Endometrium (tissue), 2 donors: Measurements from ENCODE around the gene SLC22A7.

Experiments
- FAIRE-seq: peaks from 2 replicates; lab custom pipeline; 2012; peaks lifted over from hg19 to GRCh38; lab: Jason Lieb, UNC
- donor health status: control.
- donor health status: control.

SLC22A7 gene

DNA sequence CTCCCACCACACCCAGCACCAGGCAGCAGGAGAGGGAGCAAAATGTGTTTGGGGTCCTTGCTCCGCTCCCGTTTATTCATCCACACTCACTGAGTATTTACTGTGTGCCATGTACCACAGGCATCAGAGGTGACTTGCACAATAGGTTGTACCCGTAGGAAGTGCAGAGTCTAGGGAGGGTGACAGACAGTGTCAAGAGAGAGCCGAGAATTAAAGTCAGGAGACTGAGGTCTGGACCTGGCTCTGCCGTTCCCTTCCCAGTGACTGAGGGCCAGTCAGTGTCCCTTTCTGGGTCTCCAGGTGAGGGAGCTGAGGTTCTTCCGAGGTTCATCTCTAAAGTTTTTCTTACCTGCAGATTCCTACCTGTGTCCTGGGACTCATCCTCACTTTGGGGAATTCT lies 32.5 kb upstream of the SLC22A7 start:
- no peak for FAIRE-seq

DNA sequence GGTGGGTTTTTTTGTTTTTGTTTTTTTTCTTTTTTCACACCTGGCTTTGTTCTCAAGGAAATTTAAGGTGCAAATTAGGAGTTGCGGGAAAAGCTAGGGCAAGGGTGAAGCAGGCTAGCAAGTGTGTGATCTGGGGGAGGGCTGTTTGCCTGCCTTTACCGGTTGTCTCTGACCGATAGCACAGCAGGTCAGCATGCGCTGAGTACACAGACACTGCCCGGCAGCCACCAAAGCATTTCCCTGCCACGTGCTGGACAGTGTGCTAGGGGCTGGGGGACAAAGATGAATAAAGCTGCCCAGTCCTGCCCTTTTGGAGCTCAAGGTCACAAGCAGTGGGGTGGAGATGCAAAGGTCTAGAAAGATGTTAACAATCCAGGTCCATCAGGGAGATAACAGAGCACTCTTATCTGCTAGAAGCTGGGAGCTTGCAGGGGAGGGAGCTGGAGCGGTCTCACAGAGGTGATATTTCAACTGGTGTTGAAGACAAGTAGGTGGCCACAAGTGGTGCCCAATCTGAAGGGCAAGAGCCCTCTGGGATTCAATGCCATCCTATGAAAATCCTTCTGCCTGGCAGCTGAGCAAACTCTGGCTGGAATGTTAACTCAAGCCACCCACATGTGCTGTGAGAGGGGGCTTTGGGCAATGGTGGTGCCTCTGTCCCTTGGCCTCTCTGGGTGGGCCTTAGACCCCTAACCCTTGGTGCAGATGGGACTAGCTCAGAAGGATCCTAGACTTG lies 30.3 kb upstream of the SLC22A7 start:
- no peak for FAIRE-seq

DNA sequence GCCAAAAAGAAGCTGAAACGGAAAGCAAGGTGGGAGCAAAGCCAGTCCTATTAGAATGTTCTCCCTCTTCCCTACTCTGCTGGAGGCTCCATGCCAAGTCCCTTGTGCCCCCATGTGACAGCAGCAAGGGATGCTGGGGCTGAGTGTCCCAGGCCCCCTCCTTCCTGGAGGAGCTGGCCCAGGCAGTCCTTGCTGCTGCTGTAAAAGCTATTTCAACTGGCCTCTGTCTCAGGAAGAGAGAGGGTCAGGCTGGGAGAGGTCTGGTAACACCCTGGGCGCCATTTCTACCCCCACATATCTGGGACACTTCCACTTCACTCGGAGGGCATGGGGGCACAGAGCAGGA lies 29.7 kb upstream of the SLC22A7 start:
- no peak for FAIRE-seq

DNA sequence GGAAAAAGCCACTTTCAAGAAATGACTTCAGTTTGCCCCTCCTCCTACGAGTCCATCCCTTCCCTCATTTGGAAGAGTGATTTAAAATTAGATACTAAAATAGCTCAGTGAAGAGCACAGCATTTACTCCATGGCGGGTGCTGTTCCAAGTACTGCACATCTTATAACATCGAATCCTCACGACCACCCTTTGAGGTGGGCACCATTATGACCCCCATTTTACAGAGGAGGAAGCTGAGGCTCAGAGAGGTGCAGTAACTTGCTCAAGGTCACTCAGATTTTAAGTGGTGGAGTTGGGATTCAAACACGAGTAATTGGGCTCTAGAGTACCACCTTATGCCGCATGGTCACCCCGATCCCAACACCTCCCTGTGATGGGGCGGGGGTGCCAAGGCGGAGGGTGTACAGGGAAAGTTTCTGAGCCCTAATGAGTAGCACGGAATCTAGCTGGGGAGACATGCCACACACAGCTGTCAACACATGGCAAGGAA lies 29.2 kb upstream of the SLC22A7 start:
- FAIRE-seq = no peak

DNA sequence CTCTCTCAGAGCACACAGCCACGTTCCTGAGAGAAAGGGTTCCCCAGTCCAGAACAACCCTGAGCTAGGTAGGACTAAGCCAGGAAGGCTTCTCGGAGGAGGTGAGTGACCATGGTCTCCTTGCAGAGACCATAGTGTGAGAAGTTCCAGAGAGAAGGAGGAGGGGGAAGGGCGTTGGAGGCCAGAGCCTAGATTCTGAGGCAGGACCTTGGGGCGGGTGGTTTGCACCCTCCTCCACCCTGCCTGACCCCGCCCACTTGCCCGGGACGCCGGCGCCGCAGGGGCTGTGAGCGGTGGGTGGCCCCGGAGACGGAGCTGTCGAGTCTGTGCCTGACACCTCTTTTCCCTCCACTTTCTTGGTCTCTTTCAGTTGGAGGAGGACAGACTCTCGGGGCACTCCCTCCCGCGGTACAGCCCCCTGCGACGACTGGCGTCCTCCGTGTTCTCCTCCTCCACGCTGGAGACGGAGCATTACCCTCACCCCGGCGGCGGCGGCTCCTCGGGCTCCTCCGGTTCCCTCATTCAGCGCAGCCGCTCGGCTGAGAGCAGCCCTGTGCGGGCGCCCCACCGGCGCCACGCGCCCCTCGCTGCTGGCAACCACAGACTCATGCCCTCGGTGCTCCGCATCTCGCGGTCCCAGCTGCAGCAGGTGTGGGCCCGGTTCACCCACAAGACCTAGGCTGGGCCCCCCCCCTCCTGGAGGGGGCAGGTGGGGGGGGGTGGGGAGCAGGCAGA lies 28.6 kb upstream of the SLC22A7 start:
- FAIRE-seq = no peak

DNA sequence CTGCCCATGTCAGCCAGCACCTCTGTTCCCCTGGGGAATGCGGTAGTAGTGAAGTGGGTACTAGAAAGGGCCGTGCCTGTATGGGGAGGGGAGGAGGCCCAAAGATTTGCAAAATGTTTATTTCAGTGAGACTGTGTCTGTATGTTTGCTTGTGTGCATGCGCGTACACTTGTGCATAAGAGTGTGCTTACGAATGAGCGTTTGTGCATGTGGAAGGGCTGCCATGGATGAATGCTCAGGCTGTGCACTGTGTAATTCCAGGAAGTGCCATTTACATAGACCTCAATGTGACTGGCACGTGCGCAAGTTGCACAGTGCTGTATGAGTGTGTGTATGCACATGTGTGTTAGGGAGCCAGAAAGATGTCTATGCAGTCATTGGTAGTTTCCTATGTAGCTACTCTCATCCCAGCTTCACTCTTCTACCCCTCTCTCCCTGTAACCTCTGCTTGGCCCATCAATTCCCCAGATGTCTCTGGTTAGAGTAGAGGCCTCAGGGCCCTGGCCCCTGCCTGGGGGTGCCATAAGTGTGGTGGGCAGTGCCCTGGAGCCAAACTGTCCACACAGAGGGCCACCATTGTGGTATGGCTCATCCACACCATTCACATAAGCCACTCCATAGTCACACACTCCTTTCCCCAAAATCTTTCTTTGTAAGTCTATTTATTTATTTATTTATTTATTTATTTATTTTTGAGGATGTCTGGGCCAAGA lies 26.8 kb upstream of the SLC22A7 start:
- no peak for FAIRE-seq

DNA sequence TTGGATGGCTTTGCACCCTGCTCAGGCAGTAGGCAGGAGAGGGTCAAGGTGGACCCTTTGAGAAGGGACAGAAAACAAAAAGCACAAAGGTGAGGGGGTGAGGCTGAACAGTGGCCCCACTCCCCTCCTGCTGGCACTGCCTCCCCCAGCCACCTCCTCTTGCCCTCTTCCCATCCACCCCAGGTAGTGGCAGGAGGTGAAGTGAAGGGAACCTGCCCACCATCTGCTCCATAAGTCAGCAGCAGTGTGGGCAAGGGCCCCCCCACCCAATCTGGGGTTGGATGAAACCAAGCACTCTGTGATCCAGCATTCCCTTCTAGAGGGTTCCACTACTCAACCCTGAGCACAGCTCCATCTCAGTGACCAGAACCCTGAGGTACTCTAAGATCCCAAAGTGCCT lies 26.1 kb upstream of the SLC22A7 start:
- FAIRE-seq = no peak

DNA sequence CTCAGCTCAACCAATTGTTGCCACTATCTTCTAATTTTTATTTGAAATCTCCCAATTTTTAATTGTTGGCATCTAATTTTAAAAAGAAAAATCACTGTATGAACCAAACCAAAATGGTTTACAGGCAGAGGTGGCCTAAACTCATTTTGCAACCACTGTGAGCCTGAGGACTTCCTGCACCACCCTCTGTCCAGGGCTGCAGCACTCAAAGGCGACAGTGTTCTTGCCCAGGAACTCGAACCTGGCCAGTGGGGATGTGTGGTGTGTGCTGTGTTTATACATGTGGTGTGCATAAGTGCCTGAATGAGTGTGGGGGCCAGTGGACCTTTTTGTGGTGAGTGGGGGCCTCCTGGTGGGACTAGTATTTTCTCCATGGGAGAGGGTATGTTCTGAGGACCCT lies 24.4 kb upstream of the SLC22A7 start:
- no peak for FAIRE-seq

DNA sequence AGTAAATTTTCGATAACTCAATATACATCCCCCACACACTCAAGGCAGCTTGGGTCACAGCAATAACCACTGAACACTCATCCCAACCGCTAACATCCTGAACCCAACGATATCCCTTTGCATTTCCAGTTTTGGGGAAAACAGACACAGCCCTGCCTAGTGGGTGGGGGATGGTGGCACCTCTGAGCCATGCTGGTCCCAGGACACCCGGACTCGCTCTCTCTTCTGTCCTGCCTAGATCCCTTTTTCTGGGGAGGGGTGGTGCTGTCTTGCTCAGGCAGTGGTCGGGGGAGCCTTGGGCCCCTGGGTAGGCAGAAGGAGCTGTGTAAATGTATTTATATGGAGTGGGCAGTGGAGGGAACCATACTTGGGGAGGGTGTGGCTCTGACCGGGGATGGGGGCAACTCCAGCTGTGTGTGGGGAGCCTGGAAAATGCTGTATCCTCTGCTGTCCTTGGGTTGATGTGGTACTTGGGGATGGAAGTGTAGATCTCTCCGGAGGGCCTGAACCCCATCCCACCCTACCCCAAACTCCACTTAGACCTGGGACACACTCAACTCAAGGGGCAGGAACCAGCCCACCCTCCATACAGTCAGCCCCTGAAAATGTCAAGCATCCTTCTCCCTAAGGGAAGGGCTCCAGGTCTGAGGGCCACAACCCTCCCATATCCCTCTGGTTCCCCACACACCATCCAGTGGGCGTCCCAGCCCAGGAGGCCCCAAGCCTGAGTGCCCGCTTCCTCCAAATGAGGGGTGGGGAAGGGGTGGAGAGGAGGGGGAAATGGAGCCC lies 23.7 kb upstream of the SLC22A7 start:
- no peak for FAIRE-seq

DNA sequence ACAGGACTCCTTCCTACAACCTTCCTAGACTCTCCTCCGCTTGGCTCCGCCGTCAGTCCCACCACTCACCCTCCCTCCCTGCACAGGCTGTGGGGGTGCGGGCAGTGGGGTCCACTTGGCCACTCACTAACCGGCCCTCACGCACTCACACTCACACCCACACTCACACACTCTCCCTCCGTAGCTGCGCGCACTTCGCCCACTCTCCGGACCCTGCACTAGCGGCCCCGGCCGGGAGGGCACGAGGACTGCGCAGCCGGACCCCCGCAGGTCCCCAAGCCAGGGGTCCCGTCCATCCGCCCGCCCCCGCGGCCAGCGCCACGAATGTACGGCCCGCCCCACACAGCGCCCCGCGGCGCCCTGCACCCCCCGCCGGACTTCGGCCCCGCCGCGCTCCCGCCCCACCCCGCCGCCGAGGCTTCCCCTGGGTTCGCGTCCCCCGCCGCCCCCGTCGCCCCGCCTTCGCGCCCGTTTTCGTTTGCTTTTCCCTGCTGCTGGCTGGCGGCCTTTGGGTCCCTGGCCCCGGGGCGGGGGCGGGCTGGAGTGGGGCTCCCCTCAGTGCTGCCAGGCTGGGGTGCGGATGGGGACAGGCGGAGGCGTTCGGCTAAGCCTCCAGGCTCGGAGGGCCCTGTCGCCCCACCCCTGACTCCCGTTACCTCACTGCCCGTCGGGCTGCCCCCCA lies 23.0 kb upstream of the SLC22A7 start:
- FAIRE-seq = no peak

DNA sequence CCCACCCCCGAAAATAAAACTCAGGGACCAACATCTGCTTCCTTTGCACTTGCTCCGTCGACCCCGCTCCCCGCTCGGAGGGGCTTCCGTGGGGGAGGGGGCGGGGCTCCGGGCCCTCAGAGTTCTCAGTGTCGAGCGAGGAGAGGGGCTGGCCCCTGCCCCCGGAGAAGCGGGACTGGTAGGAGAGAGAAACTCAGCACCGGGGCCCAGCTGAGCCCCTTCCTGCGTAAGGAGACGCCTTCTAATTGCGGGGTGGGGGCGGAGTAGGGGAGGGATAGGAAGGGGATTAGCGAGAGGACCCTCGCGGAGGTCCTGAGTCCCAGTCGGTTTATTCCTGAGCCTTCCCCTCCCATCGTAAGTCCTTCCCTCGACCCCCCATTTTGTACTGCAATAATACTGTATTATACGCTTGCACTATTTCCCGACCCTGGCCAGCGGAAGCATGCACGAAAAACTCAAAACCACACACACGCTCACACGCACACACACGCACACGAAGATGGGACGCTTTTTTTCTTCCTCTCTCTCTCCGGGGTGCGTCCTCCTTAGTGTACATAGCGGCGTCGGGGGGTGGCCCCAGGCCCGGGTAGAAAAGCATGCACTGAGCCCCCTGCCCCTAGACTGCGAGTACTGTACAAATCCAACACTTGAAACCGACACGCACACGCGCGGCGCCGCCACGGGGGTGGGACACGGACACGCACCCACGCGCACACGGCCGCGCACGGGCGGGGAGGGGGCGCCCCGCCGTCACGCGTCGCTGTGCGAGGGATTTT lies 22.1 kb upstream of the SLC22A7 start:
- no peak for FAIRE-seq

DNA sequence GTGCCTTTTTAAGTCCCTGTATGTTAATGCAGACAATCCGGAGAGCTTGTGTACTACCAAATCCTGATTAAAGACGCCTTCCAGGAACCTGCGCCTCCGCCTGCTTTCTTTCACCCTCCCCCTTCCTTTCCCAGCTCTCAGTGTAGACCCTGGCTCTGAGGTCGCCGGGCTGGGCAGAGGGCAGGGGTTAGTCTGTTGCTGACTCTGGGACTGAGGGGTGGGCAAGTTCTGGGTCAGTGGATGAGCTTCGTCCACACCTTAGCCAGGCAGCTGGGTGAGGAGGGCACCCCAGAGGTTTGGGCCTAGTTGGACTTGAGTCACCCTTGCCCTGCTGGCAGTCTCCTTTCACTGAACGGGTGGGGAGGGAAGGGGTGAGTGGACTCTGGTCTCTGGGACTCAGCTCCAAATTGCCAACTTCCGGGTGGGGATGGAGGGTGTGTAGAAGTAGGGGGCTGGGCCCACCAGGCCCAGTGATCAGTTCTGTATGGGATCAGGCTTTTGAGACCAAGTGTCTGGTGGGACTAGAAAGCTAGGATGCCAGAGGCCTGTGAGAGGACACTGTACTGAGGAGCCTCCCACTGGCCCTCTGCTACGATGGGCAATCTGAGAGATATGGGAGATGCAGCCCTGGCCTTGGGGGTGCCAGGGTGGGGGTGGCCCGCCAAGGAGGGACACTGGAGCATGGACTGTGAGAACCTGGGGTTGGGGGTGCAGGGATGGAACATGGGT lies 21.3 kb upstream of the SLC22A7 start:
- no peak for FAIRE-seq

DNA sequence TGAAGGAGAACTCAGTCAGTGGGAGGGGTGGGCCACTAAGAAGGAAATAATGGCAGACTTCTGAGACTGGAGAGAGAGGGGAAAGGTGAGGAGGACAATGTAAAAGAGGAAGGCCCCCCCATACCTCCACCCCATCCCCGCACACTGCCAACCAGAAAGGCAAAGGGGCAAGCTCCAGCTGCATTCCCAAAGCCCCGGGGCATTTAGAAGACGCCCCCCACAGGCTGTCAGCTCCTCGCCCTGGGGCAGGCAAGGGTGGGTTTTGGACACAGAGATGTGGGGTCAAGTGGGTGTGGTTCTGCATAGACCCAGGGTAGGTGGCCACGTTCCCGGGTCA lies 20.8 kb upstream of the SLC22A7 start:
- no peak for FAIRE-seq

DNA sequence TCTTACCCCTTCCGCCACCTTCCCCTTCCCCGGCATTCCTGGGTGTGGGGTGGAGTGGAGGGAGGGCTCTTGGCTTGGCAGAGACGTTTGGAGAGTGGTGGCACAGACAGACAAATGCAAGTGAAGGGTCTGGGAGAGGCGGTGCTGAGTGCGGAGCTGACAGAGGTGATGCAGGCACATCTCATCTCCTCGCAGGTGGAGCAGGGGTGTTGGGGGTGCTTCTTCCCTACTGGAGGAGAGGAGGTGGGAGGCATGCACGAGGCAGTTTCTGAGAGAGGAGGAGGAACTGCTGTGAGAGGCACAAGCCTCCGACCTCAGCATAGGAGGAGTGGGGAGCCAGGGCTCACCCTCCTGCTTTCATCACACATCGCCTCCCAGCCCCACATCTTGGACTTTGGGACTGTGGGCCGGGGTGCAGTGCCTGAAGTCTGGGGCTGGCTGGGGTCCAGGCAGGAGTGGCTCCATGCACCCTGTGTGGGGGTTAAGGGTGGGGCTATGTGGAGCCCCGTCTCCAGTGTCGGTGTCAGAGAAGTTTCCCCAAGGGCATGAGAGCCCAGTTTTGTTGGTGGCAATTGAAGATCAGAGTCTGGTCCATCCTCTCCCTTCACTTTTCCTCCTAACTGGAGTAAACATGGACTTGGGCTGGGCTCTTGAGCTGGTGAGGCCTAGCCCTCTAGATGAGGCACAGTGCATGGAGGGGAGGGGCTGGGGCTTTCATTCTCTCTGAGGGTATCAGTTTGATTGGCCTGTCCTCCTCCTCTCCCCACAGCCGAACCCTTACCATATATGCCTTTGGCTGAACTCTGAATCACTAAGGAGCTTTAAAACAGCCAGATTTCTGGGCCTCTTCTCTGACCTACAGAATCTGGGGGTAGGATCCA lies 20.2 kb upstream of the SLC22A7 start:
- no peak for FAIRE-seq

DNA sequence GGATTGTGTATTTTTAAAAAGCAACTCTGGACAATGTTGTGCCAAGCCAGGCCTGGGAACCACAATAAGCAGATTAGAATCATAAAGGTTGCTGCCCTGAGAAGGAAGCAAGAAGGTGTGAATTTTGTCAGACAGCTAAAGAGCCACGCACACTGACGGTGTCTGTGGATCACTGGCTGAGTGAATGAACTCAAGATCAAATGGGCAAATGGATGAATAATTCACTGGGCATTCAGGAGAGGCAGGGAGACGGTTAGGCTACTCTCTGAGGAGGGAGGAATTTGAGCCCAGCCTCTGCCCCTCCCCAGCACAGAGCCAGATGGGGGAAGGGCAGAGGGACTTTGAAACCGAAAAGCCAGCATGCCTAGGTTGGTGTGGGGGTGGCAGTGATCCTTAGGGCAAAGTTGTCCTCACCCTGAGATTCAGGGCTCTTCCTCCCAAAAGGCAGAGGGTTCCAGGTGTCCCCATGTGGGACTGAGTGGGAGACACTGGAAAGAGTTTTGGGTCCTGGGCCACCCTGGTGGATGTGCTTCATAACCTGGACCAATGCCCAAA lies 19.5 kb upstream of the SLC22A7 start:
- no peak for FAIRE-seq

DNA sequence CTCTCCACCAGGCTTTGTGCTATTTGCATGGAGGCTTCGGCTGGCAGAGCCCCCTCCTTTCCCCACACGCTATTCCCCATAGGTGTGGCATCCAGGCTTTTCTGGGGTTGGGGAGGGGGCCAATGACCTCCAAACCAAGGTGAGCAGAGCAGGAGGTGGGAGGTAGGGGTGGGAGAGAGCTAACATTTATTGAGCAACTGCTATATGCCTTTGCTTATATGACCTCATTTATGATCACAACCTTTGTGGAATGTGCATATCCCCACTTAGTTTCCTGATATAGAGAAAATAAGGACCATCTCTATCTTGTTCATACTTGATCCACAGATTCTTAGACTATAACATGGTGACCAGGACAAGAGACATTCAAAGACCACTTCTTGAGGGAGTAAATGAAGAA lies 17.8 kb upstream of the SLC22A7 start:
- FAIRE-seq = no peak

DNA sequence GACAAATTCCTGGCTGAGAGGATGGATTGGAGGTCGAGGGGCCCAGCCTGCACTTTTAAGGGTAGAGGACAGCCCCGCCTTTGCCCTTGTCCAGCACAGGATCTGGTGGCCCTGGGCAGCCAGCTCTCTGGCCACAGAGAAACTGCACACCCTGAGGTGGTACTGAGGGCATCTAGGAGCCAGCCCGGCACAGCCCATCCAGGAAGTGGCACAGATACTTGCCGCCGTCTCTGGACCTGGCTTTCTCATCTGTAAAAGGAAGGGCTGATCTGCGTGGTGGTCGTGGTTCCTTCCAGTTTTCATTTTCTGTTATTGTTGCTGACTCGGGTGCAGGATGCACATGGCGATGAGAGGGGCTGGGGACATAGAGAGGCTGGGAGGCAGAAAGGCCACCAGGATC lies 16.0 kb upstream of the SLC22A7 start:
- no peak for FAIRE-seq

DNA sequence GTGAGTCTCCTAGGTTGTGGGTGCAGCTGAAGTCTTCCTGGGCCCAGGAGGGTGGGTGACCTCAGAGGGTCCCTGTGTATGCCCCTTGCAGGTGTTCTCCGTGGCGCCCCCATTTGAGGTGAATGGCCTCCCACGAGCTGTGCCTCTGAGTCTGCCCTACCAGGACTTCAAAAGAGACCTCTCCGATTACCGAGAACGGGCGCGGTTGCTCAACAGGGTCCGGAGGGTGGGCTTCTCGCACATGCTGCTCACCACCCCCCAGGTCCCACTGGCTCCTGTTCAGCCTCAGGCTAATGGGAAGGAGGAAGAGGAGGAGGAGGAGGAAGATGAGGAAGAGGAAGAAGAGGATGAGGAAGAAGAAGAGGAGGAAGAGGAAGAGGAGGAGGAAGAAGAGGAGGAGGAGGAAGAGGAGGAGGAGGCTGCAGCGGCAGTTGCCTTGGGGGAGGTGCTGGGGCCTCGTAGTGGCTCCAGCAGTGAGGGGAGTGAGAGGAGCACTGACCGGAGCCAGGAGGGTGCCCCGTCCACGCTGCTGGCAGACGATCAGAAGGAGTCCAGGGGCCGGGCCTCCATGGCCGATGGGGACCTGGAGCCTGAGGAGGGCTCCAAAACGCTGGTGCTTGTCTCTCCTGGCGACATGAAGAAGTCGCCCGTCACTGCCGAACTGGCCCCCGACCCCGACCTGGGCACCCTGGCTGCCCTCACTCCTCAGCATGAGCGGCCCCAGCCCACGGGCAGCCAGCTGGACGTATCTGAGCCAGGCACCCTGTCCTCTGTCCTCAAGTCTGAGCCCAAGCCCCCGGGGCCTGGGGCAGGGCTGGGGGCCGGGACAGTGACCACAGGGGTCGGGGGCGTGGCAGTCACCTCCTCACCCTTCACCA lies 15.2 kb upstream of the SLC22A7 start:
- FAIRE-seq = no peak
